Measurements from ENCODE around the gene LPP. TPM values are rescaled to one million over a fixed set of nuclear protein-coding genes. Genes with fewer than 3 reads are reported as not detected.
A peak's percentile ranks its signal among the peaks of the same experiment; 100 is the strongest.

The LPP gene
- polyA plus RNA-seq, 1 donor (not counting 4 experiments of a cell fraction or from before 2014, with no cell fraction given), result 16.0 TPM

DNA sequence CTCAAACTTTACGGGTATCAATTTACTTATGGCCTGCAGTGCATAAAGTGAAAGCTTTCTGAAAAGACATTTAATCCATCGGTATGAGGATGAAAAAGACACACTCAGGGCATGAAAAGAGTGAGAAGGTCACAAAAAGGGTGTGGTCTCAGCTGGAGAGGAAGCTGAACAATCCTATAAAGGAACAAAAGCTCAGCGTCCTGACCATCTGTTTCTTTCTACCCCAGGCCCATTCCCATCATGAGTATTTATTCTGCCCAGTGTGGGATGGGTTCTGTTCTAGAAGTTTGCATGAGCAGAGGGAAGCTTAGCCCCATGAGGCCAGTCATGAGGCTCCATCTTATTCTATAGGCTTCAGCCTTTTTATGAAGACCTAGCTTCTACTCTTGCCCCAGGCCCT lies 144.6 kb downstream of the LPP start:
- FAIRE-seq (no peak), DNase-seq (ENCODE audit: low read depth, low spot score) (no peak)
- H3K79me2 ChIP-seq (ENCODE audit: control insufficient read depth, insufficient read depth, low read length), result peaks cover 4% of the 10 kb centered on the region
- H3K9me1 ChIP-seq (ENCODE audit: control insufficient read depth, extremely low read depth, insufficient read depth, low read length), result no peaks in the 10 kb centered on the region
- no peaks in the 10 kb centered on the region for H4K20me1 ChIP-seq (ENCODE audit: control insufficient read depth, extremely low read depth, insufficient read depth, low read length)
- peaks cover 0 to 2% of the 10 kb centered on the region in 2 experiments for H3K36me3 ChIP-seq (ENCODE audit: control insufficient read depth in 2 of 2, extremely low read depth in 1 of 2, insufficient read depth in 2 of 2, low read length in 2 of 2)
- peaks cover 52% of the 10 kb centered on the region for H3K4me1 ChIP-seq (ENCODE audit: control insufficient read depth, extremely low read depth, insufficient read depth, low read length)
- peak overlapping the region; percentile 31 for H3K4me2 ChIP-seq (ENCODE audit: control insufficient read depth, extremely low read depth, insufficient read depth, low read depth, low read length)
- no peak overlapping the region for H3K27ac ChIP-seq (ENCODE audit: control insufficient read depth, insufficient read depth, low read length)
- H2AFZ ChIP-seq (ENCODE audit: control insufficient read depth, low read length), result no peak overlapping the region
- no peak overlapping the region for H3K4me3 ChIP-seq (ENCODE audit: control insufficient read depth in 2 of 3, extremely low read depth in 1 of 3, insufficient read depth in 2 of 3, low read depth in 1 of 3, low read length in 3 of 3)
- no peaks in the 10 kb centered on the region for H3K27me3 ChIP-seq (ENCODE audit: control insufficient read depth, extremely low read depth, insufficient read depth, low read length)
- no peaks in the 10 kb centered on the region for H3K9me3 ChIP-seq (ENCODE audit: control insufficient read depth, low read depth, low read length)
- TF ChIP-seq EZH2 (IDR thresholded peaks at IDR 0.05; ENCODE audit: low read length) (no peak), CTCF (optimal IDR thresholded peaks at IDR 0.05 in 1 of 3, IDR thresholded peaks at IDR 0.05 in 1 of 3, conservative IDR thresholded peaks at IDR 0.05 in 1 of 3; ENCODE audit: extremely low read depth in 1 of 3, insufficient read depth in 2 of 3, low read length in 3 of 3) (no peak)
- dilution Hi-C loops (cut with MboI; ENCODE audit: extremely low pct_ligation_motif_present, low sequenced_read_pairs), result no loop called here
- H3K9ac ChIP-seq (ENCODE audit: control insufficient read depth, extremely low read depth, insufficient read depth, low read length), result no peak overlapping the region

DNA sequence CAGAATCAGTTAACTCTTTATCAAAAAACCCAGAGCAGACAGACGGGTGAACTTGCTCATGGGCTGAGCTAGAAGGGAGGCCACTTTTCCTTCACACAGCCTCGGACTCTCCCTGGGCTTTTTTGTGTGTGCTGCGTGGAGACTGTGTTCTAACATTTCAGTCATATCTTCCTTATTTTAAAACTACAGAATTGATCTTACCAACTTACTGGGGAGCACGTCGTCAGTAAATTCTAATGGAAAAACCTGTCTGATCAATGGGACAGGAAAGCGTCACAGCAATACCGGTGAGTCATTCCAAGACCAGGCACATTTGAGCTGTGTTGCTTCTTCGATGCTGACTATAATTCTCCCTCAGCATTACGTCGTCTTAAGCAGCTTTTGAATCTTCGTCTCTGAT lies 145.1 kb downstream of the LPP start:
- TF ChIP-seq CTCF (optimal IDR thresholded peaks at IDR 0.05 in 1 of 3, IDR thresholded peaks at IDR 0.05 in 1 of 3, conservative IDR thresholded peaks at IDR 0.05 in 1 of 3; ENCODE audit: extremely low read depth in 1 of 3, insufficient read depth in 2 of 3, low read length in 3 of 3) (no peak), EZH2 (IDR thresholded peaks at IDR 0.05; ENCODE audit: low read length) (no peak)
- Histone ChIP-seq H4K20me1 (ENCODE audit: control insufficient read depth, extremely low read depth, insufficient read depth, low read length) (no peaks in the 10 kb centered on the region), H3K36me3 (ENCODE audit: control insufficient read depth in 2 of 2, extremely low read depth in 1 of 2, insufficient read depth in 2 of 2, low read length in 2 of 2) (peaks cover 0 to 2% of the 10 kb centered on the region in 2 experiments), H3K4me1 (ENCODE audit: control insufficient read depth, extremely low read depth, insufficient read depth, low read length) (peaks cover 50% of the 10 kb centered on the region), H3K27me3 (ENCODE audit: control insufficient read depth, extremely low read depth, insufficient read depth, low read length) (no peaks in the 10 kb centered on the region), H3K4me3 (ENCODE audit: control insufficient read depth in 2 of 3, extremely low read depth in 1 of 3, insufficient read depth in 2 of 3, low read depth in 1 of 3, low read length in 3 of 3) (no peak overlapping the region), H3K9me1 (ENCODE audit: control insufficient read depth, extremely low read depth, insufficient read depth, low read length) (no peaks in the 10 kb centered on the region), H3K4me2 (ENCODE audit: control insufficient read depth, extremely low read depth, insufficient read depth, low read depth, low read length) (peak overlapping the region; percentile 31), H3K9me3 (ENCODE audit: control insufficient read depth, low read depth, low read length) (no peaks in the 10 kb centered on the region), H3K27ac (ENCODE audit: control insufficient read depth, insufficient read depth, low read length) (peak overlapping the region; percentile 19), H3K79me2 (ENCODE audit: control insufficient read depth, insufficient read depth, low read length) (peaks cover 4% of the 10 kb centered on the region), H3K9ac (ENCODE audit: control insufficient read depth, extremely low read depth, insufficient read depth, low read length) (no peak overlapping the region), H2AFZ (ENCODE audit: control insufficient read depth, low read length) (no peak overlapping the region)
- dilution Hi-C loops (cut with MboI; ENCODE audit: extremely low pct_ligation_motif_present, low sequenced_read_pairs), result no loop called here
- DNase-seq (ENCODE audit: low read depth, low spot score), result no peak
- FAIRE-seq, result peak; percentile 17

All from keratinocyte (primary cell).